Measurements from ENCODE around the gene TBCD.

TBCD gene

GRCh38 chr17:82946081-82946480 is 194.2 kb downstream of the TBCD start:
- TF ChIP-seq, protein P1, sequence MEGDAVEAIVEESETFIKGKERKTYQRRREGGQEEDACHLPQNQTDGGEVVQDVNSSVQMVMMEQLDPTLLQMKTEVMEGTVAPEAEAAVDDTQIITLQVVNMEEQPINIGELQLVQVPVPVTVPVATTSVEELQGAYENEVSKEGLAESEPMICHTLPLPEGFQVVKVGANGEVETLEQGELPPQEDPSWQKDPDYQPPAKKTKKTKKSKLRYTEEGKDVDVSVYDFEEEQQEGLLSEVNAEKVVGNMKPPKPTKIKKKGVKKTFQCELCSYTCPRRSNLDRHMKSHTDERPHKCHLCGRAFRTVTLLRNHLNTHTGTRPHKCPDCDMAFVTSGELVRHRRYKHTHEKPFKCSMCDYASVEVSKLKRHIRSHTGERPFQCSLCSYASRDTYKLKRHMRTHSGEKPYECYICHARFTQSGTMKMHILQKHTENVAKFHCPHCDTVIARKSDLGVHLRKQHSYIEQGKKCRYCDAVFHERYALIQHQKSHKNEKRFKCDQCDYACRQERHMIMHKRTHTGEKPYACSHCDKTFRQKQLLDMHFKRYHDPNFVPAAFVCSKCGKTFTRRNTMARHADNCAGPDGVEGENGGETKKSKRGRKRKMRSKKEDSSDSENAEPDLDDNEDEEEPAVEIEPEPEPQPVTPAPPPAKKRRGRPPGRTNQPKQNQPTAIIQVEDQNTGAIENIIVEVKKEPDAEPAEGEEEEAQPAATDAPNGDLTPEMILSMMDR (IDR thresholded peaks at IDR 0.05; ENCODE audit: insufficient read depth, missing control alignments) = no peak
- DNase-seq (ENCODE audit: insufficient read length, low spot score) (no peak), FAIRE-seq (no peak)

- TF ChIP-seq, protein P1 (IDR thresholded peaks at IDR 0.05; ENCODE audit: insufficient read depth, missing control alignments) = no peak
- no peak for FAIRE-seq
- DNase-seq (ENCODE audit: insufficient read length, low spot score) = no peak
Observed at GRCh38 chr17:82947051-82947991, 195.5 kb downstream of the TBCD start.

GRCh38 chr17:82948081-82948511 is 196.2 kb downstream of the TBCD start:
- no peak for FAIRE-seq

GRCh38 chr17:82948957-82949356 is 197.1 kb downstream of the TBCD start:
- no peak for DNase-seq (ENCODE audit: insufficient read length, low spot score)
- TF ChIP-seq, protein P1 (IDR thresholded peaks at IDR 0.05; ENCODE audit: insufficient read depth, missing control alignments) = no peak
- FAIRE-seq = no peak

More at GRCh38 chr17:82948081-82948511, 196.2 kb downstream of the TBCD start:
- TF ChIP-seq, protein P1 (IDR thresholded peaks at IDR 0.05; ENCODE audit: insufficient read depth, missing control alignments) = no peak
- no peak for DNase-seq (ENCODE audit: insufficient read length, low spot score)

GRCh38 chr17:82949361-82949760 is 197.5 kb downstream of the TBCD start:
- TF ChIP-seq, protein P1 (IDR thresholded peaks at IDR 0.05; ENCODE audit: insufficient read depth, missing control alignments) = no peak
- no peak for DNase-seq (ENCODE audit: insufficient read length, low spot score)
- FAIRE-seq = no peak

DNA sequence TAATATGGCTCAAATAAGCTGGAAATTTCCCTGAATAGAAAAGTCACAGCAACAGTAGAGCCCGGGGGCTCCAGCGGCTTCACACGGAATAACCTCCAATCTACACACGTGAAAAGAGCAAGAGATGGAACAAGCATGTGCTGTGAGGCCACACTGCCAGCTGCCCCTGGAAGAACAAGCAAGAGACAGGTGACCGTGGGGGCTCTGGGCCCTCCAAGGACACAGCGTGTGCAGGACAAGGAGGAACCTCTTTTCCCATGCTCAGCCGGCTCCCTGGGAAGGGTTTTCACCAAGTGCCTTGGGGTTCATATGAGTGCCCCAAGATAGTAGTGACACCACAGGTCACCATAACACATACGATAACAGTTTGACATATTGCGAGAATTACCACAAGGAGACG is 198.1 kb downstream of the TBCD start:
- no peak for FAIRE-seq
- DNase-seq (ENCODE audit: insufficient read length, low spot score) = no peak
- TF ChIP-seq, protein P1 (IDR thresholded peaks at IDR 0.05; ENCODE audit: insufficient read depth, missing control alignments) = no peak

DNA sequence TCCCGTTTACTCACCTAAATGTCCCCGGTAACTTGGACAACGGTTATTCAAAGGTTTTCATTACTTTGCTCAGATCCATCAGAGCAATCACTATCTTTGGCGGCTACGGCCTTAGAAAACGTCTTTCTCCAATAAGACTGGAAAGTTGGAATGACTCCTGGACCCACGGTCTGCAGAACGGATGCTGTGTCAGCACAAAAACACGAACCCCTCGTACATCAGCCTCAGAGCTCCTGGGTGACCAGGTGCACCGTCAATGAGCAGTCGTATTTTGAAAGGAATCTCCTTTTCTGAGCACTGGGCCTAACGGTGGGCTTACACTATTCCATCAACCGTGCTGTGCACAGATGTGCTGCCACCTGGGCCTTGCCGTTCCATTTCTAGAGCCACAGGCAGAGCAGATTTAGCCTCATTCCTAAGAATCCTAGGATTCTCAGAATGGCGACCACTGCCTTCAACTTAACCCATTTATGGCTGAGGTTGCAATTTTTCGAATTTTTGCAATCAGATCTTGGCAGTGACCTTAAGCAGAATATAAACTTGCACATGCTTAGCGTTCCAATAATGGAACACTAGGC is 198.7 kb downstream of the TBCD start:
- DNase-seq (ENCODE audit: insufficient read length, low spot score) (no peak), FAIRE-seq (no peak)
- TF ChIP-seq, protein P1 (IDR thresholded peaks at IDR 0.05; ENCODE audit: insufficient read depth, missing control alignments) = no peak

Data from D721Med (cell line).